ENCODE data around the gene KRTAP12-1.
"Not testable (repeated sequence)": the region's sequence is repeated elsewhere in the genome, so short reads cannot be mapped to it uniquely, and the experiment has no call there.

KRTAP12-1 gene

DNA sequence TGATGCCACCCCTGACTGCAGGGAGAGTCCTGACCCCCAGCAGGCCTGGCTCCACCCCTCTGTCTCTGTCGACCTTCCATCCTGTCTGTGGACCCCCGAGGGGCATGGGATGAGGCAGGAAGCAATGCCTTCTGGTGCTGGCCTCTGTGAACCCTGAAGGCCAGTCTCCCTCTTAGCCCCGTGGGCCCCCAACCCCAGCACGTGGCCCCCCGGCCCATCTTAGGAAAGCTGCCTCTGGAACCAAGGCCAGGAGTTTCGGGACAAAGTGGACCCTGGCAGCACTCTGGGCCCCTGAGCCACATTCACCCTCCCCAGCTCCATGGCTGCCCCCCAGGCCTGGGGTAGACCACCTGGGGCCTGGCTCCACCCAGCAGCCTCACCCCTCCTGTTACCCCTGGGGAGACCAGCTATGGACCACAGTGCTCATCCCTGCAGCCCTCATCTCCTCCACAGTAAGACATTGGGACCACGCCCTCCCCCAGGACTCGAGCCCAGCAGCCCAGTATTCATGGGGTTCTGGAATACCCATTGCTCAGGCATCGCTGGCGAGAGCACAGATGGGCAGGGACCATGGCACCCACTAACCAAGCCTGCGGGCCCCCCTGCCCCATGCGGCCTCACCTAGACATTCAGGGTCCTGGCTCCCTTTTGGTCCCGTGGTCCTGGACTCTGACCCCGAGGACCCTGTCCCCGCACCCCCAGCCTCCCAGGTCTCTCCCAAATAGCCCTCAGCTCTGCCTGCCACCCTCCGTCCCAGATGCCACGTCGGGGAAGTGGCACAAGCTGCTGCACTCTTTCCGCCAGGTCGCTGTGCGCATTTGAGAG, 43.2 kb downstream of the KRTAP12-1 start:
- DNase-seq: not testable (repeated sequence)

DNA sequence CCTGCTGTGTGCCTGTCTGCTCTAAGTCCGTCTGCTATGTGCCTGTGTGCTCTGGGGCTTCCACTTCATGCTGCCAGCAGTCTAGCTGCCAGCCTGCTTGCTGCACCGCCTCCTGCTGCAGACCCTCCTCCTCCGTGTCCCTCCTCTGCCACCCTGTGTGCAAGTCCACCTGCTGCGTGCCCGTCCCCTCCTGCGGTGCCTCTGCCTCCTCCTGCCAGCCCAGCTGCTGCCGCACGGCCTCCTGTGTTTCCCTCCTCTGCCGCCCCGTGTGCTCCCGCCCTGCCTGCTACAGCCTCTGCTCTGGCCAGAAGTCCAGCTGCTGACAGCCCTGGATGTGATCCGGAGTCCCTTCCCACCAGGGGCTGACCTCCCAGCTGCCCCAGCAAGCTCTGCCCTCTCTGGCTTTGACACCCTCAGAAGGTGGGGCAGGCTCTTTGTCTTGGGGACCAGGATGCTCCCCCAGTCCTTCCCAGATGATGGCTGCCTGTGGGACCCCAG, 44.1 kb downstream of the KRTAP12-1 start:
- not testable (repeated sequence) for DNase-seq

DNA sequence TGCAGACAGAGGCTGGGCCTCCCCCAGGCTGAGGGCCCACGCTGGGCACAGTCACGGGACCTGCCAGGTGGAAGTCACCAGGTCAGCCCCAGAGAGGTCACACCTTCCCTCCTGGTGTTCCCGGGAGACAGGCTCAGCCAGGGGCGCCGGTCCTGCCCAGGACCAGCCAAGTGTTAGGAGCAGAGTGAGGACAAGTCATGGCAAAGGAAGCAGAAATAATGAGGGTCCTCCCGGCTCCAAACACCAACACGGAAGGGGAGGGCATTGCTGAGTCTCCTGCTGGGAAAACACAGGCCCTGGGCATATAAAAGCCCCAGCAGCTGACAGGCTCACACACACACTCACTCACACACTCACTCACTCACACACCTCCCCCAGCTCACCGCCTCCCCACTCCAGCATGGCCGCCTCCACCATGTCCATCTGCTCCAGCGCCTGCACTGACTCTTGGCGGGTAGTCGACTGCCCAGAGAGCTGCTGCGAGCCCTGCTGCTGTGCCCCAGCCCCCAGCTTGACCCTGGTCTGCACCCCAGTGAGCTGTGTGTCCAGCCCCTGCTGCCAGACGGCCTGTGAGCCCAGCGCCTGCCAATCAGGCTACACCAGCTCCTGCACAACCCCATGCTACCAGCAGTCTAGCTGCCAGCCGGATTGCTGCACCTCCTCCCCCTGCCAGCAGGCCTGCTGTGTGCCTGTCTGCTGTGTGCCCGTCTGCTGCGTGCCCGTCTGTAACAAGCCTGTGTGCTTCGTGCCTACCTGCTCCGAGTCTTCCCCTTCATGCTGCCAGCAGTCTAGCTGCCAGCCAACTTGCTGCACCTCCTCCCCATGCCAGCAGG, 44.7 kb downstream of the KRTAP12-1 start, which contains the start of gene KRTAP10-10:
Gene KRTAP10-10 (plus strand): TSS at position 339 of the 833 bp plus-strand sequence. CDS start 62 bp downstream, at position 401.
- no peak for DNase-seq

DNA sequence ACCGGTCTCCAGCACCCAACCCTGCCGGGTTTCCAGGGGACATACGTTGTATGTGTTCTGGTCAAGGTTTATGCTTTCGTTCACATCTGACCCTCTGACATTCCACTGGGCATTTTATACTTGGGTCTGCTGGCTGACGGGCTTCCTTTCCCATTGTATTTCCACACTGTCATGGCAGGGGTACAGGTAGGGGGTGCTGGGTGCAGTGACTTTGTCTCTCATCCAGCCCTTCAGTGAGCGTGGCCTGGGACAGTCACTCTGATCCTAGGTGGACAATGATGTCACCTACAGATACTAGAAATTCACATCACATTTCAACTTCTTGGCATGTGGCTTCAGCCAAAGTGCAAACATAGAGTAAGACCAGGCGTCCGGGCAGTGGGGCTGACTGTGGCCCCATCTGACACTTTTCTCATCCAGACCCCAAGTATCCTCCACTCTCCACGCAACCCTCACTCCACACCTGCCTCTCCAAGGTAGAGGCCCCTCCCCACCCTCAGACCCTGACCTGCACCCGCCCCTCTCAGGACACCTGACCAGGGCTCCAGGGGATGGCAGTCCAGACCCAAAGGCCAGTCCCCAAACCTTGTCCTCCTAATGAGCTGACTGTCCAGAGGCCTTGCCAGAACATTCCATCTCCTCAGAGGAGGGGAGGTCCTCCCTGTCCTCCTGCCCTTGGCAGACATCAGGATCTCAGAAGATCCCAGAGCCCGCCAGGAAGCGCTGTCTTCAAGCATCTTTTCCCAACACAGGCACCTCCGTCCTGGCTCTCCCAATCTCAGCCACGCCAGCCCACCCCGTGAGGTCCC, 45.5 kb downstream of the KRTAP12-1 start:
- DNase-seq: no peak

DNA sequence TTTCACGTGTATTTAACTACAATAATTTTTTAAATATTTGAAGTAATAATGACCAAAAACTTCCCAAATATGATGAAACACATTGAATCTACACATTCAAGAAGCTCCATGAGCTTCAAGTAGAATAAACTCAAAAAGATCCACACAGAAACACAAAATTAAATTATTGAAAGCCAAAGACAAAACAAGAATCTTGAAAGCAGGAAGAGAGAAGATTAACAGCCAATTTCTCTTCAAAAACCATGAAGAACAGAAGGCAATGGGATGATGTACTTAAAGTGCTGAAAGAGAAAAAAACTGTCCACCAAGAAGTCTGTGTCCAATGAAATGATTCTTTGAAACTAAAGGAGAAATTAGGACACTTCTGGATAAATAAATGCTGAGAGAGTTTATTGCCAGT, 49.9 kb downstream of the KRTAP12-1 start:
- DNase-seq: no peak

All from midbrain (tissue), 1 donor.